HL-60 (cell line): ENCODE data around the gene ZFAND2B.

ENCODE experiments used
- DNase-seq, 2 experiments: peaks; one replicate each; pipeline ENCODE4 v3.0.0-alpha.2; 2010 to 2020; ENCODE audit warnings: low read depth in 1 of 2, low spot score in 1 of 2
- H3K27ac ChIP-seq: fragments of 250-450 bp; sonication (Bioruptor Pico); replicated peaks from 2 replicates; pipeline ENCODE4 v1.5.1; 2020; ENCODE audit warnings: mild to moderate bottlenecking, moderate library complexity
- H3K27me3 ChIP-seq: fragments of 250-450 bp; sonication (Bioruptor Pico); 2 replicates; pipeline ENCODE4 v1.5.1; 2021; ENCODE audit warnings: mild to moderate bottlenecking, moderate library complexity; ENCODE audit not compliant: insufficient read depth, poor library complexity, severe bottlenecking
- H3K4me3 ChIP-seq: replicated peaks from 2 replicates; pipeline ENCODE4 v1.5.1; 2011; ENCODE audit warnings: mild to moderate bottlenecking, control low read depth, low read length; ENCODE audit not compliant: insufficient read depth
- GABPA ChIP-seq: IDR thresholded peaks from 2 replicates; pipeline ENCODE4 v1.6.1; 2012; ENCODE audit warnings: low read depth
- POLR2AphosphoS5 ChIP-seq: IDR thresholded peaks from 2 replicates; pipeline ENCODE4 v1.6.1; 2012; ENCODE audit warnings: low read depth
- SPI1 ChIP-seq: IDR thresholded peaks from 2 replicates; pipeline ENCODE4 v1.6.1; 2012; ENCODE audit warnings: low read depth, mild to moderate bottlenecking, borderline replicate concordance
- TF ChIP-seq, protein P1 (sequence below): IDR thresholded peaks from one replicate; pipeline ENCODE4 v1.5.1; 2011; ENCODE audit warnings: low read length, control low read depth, inconsistent platforms; ENCODE audit not compliant: insufficient read depth
- TF ChIP-seq, protein P2 (sequence below): IDR thresholded peaks from 2 replicates; pipeline ENCODE4 v1.6.1; 2012; ENCODE audit warnings: low read depth; ENCODE audit not compliant: insufficient replicate concordance

The ZFAND2B gene

DNA sequence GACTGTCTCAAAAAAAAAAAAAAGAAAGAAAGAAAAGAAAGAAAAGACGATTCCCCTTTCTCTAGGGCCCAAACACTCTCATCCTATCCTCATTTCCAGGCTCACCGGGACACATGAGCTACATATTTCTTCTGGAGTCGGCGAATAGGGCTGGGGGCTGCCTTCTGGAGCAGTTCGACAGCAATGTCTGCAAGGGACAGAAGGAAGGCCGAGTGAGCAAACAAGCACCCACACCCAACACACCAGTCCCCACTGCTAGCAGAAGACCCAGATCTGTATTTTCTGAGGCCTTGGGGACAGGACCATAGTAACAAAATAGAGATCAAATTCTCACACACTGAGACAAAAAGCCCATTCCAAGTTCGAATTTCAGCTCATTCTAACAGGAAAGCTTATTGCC lies 31.1 kb upstream of the ZFAND2B start:
- Histone ChIP-seq H3K4me3 (no peak overlapping the region), H3K27ac (no peak overlapping the region)
- TF ChIP-seq GABPA = no peak
- TF ChIP-seq, protein P1, sequence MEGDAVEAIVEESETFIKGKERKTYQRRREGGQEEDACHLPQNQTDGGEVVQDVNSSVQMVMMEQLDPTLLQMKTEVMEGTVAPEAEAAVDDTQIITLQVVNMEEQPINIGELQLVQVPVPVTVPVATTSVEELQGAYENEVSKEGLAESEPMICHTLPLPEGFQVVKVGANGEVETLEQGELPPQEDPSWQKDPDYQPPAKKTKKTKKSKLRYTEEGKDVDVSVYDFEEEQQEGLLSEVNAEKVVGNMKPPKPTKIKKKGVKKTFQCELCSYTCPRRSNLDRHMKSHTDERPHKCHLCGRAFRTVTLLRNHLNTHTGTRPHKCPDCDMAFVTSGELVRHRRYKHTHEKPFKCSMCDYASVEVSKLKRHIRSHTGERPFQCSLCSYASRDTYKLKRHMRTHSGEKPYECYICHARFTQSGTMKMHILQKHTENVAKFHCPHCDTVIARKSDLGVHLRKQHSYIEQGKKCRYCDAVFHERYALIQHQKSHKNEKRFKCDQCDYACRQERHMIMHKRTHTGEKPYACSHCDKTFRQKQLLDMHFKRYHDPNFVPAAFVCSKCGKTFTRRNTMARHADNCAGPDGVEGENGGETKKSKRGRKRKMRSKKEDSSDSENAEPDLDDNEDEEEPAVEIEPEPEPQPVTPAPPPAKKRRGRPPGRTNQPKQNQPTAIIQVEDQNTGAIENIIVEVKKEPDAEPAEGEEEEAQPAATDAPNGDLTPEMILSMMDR = no peak
- no peak for TF ChIP-seq POLR2AphosphoS5
- TF ChIP-seq, protein P2, sequence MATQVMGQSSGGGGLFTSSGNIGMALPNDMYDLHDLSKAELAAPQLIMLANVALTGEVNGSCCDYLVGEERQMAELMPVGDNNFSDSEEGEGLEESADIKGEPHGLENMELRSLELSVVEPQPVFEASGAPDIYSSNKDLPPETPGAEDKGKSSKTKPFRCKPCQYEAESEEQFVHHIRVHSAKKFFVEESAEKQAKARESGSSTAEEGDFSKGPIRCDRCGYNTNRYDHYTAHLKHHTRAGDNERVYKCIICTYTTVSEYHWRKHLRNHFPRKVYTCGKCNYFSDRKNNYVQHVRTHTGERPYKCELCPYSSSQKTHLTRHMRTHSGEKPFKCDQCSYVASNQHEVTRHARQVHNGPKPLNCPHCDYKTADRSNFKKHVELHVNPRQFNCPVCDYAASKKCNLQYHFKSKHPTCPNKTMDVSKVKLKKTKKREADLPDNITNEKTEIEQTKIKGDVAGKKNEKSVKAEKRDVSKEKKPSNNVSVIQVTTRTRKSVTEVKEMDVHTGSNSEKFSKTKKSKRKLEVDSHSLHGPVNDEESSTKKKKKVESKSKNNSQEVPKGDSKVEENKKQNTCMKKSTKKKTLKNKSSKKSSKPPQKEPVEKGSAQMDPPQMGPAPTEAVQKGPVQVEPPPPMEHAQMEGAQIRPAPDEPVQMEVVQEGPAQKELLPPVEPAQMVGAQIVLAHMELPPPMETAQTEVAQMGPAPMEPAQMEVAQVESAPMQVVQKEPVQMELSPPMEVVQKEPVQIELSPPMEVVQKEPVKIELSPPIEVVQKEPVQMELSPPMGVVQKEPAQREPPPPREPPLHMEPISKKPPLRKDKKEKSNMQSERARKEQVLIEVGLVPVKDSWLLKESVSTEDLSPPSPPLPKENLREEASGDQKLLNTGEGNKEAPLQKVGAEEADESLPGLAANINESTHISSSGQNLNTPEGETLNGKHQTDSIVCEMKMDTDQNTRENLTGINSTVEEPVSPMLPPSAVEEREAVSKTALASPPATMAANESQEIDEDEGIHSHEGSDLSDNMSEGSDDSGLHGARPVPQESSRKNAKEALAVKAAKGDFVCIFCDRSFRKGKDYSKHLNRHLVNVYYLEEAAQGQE = no peak
- TF ChIP-seq SPI1 = no peak

DNA sequence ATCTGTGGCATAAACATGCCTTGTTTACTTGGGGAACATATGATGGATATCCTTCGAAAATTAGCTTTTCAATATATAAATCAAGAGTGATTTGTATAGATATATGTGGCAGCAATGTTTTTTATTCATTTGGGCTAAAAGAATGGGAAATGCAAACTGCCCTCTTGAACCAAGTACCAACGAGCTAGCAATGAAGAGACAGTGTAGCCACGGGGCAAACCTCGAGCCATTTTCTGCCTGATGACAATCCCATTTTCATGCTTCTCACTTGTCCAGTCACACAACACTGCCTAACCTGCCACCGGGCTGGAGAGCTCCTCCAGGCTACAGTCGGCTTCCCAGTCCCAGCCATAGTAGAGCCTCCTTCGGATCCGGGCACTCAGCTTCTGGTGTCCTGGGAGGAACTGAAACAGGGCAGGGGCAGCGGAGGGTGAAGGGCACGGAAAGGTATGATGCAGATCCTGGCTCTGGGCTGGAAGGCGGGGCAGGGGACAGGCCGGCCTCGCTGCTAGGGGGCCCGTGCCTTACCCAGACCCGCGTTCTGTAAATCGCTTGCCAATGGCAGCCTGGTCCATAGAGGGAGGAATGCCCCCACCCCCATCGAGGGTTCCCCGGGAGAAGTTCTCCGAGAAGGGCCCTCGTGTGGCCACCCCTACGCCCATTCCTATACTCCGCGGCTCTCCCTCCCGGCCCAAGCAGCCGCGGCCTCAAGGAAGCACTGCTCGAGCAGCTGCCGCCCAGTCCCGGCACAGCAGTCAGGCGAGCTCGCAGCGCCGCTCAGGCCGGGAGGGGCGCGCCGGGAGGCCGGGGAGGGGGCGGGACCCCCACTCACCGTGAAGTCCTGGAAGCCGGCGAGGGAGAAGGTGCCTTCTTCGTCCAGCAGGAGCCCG lies 30.4 kb upstream of the ZFAND2B start:
- peak overlapping the region; percentile 91 for H3K27ac ChIP-seq
- no peaks in the 10 kb centered on the region for H3K27me3 ChIP-seq
- no peak for TF ChIP-seq GABPA
- TF ChIP-seq, protein P1 = no peak
- TF ChIP-seq, protein P2 = peak; percentile 47
- no peak for TF ChIP-seq SPI1
- no peak for TF ChIP-seq POLR2AphosphoS5
- DNase-seq = peak in 1 of 2 experiments; percentile 39
- peak overlapping the region; percentile 79 for H3K4me3 ChIP-seq

More for the DNA sequence above, 31.1 kb upstream of the ZFAND2B start:
- no peak for DNase-seq
- H3K27me3 ChIP-seq = no peaks in the 10 kb centered on the region

DNA sequence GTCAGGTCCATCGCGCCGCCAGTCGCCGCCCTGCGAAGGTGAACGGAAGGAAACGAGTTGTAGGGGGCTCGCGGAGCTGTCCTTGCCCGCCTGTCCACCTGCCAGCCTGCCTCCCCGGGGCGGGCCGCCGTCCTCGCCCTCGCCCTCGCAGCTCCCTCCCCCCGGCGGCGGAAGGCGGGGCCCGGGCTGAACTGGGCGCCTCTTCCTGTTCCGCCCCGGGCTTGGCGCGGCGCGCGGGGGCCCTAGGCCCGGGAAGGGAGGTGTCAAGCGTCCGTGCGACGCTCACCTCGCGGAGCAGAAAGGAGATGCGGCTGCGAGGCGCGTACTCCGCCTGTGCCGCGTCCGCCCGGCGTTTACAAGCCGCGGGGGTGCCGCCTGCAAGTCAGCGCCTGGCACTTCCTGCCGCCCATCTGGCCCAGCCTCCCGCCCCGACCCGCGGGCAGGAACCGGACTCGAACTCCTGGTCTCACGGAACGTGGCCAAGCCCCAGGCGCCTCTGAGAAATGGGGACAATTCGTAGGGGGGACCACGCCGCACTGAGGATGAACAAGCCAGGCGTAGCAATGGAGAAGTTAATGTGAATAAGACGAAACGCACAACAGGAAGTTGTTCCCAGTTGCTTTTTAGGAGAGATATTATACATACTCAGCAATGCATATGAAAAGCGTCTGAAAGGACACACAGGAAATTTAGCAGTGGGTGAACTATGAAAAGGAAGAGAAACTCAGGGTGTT lies 29.6 kb upstream of the ZFAND2B start, which contains the start of gene CNPPD1:
Gene CNPPD1 (minus strand): TSS at position 108 of the 734 bp plus-strand sequence. CDS start 97 bp downstream, at position 11.
- TF ChIP-seq SPI1 (peak; percentile 75; the same call in 1 of the 2 replicates), GABPA (peak; percentile 69), POLR2AphosphoS5 (peak; percentile 75)
- TF ChIP-seq, protein P1 = no peak
- TF ChIP-seq, protein P2 = peak; percentile 58
- H3K27me3 ChIP-seq = no peaks in the 10 kb centered on the region
- peak within 1 kb of the TSS; percentile 91 for H3K27ac ChIP-seq
- H3K4me3 ChIP-seq = peak within 1 kb of the TSS; percentile 79
- peak; percentile 83 to 85 for DNase-seq
